Liver (tissue), 3 donors: ENCODE measurements around the gene TYMP.

Source experiments
- ATF3 ChIP-seq: IDR thresholded peaks from 2 replicates; pipeline ENCODE4 v1.6.1; 2016; ENCODE audit warnings: antibody characterized with exemption
- CTCF ChIP-seq: fragments of 150-350 bp; IDR thresholded peaks from 2 replicates; pipeline ENCODE4 v1.5.1; 2017; ENCODE audit warnings: improper control_type of control experiment, low read depth, low read length; ENCODE audit not compliant: missing input control
- EGR1 ChIP-seq, 2 donors: IDR thresholded peaks; 2 replicates each; pipeline ENCODE4 v1.6.1; 2016 to 2018; ENCODE audit warnings: antibody characterized with exemption in 2 of 2, low read depth in 2 of 2
- FOXA1 ChIP-seq: IDR thresholded peaks from 2 replicates; pipeline ENCODE4 v1.6.1; 2016; ENCODE audit warnings: antibody characterized with exemption
- TAF1 ChIP-seq: conservative IDR thresholded peaks from 2 replicates; pipeline ENCODE4 v1.6.1; 2016; ENCODE audit warnings: antibody characterized with exemption, mild to moderate bottlenecking
- TF ChIP-seq, protein P1 (sequence below): IDR thresholded peaks from 2 replicates; pipeline ENCODE4 v1.6.1; 2016; ENCODE audit warnings: antibody characterized with exemption, mild to moderate bottlenecking
- donor health status: healthy.
- donor health status: healthy.

DNA sequence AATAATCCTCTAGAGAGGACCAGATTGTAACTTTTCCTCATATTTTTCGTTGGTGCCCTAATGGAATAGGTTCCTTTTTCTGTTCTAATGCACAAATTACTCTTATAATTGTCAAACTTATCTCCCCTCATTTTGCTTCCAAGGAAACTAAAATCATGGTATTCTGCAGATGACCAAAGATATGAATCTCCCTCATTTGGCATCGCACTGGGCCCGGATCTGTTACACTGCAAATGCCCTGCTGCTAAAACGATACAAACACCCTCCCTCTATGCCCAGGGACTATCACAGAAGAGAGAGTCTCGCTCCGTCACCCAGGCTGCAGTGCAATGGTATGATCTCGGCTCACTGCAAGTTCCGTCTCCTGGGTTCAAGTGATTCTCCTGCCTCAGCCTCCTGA is 23.5 kb upstream of the TYMP start:
- TF ChIP-seq FOXA1, result no peak
- TF ChIP-seq EGR1 (IDR thresholded peaks at IDR 0.05; ENCODE audit: low read depth in 2 of 2), result no peak
- TF ChIP-seq CTCF, result no peak
- TF ChIP-seq TAF1, result no peak
- TF ChIP-seq, protein P1, sequence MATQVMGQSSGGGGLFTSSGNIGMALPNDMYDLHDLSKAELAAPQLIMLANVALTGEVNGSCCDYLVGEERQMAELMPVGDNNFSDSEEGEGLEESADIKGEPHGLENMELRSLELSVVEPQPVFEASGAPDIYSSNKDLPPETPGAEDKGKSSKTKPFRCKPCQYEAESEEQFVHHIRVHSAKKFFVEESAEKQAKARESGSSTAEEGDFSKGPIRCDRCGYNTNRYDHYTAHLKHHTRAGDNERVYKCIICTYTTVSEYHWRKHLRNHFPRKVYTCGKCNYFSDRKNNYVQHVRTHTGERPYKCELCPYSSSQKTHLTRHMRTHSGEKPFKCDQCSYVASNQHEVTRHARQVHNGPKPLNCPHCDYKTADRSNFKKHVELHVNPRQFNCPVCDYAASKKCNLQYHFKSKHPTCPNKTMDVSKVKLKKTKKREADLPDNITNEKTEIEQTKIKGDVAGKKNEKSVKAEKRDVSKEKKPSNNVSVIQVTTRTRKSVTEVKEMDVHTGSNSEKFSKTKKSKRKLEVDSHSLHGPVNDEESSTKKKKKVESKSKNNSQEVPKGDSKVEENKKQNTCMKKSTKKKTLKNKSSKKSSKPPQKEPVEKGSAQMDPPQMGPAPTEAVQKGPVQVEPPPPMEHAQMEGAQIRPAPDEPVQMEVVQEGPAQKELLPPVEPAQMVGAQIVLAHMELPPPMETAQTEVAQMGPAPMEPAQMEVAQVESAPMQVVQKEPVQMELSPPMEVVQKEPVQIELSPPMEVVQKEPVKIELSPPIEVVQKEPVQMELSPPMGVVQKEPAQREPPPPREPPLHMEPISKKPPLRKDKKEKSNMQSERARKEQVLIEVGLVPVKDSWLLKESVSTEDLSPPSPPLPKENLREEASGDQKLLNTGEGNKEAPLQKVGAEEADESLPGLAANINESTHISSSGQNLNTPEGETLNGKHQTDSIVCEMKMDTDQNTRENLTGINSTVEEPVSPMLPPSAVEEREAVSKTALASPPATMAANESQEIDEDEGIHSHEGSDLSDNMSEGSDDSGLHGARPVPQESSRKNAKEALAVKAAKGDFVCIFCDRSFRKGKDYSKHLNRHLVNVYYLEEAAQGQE, result no peak
- no peak for TF ChIP-seq ATF3
